ENCODE results near the gene RAD51B.

GRCh38 chr14:67952381-67952780, 132.8 kb downstream of the RAD51B start:
- TF ChIP-seq EZH2 (IDR thresholded peaks at IDR 0.05; ENCODE audit: low read length) = no peak
- TF ChIP-seq CTCF (optimal IDR thresholded peaks at IDR 0.05 in 1 of 3, IDR thresholded peaks at IDR 0.05 in 1 of 3, conservative IDR thresholded peaks at IDR 0.05 in 1 of 3; ENCODE audit: extremely low read depth in 1 of 3, insufficient read depth in 2 of 3, low read length in 3 of 3) = no peak

Data from keratinocyte (primary cell).